ENCODE results near the gene CHCHD4.
"Not testable (repeated sequence)": the region's sequence is repeated elsewhere in the genome, so short reads cannot be mapped to it uniquely, and the experiment has no call there.

Gene CHCHD4

GRCh38 chr3:14097616-14098391 is 26.9 kb downstream of the CHCHD4 start:
- DNase-seq = no peak
- ChIA-PET CTCF (no interaction called here), POLR2A (no interaction called here)
- no peak overlapping the region for H3K27ac ChIP-seq (ENCODE audit: insufficient read depth in 1 of 2, low read depth in 1 of 2, low read length in 2 of 2, poor library complexity in 1 of 2, severe bottlenecking in 2 of 2)
- H3K27me3 ChIP-seq (replicated peaks in 2 of 5; ENCODE audit: control insufficient read depth in 4 of 5, insufficient read depth in 5 of 5, low read length in 4 of 5) = peaks cover 0 to 10% (median 0%) of the 10 kb centered on the region in 5 experiments
- H3K9me3 ChIP-seq (ENCODE audit: control extremely low read depth in 1 of 5, control insufficient read depth in 4 of 5, insufficient read depth in 2 of 5, low read depth in 1 of 5, low read length in 4 of 5) = peaks cover 0 to 6% (median 1%) of the 10 kb centered on the region in 5 experiments
- 80% methylated on average over 1 of the region's 5 CpGs for WGBS (ENCODE audit: insufficient coverage)
- no peak overlapping the region for H3K4me3 ChIP-seq (ENCODE audit: control insufficient read depth in 1 of 7, extremely low read depth in 1 of 7, insufficient read depth in 4 of 7, low read depth in 2 of 7, low read length in 6 of 7)
- no peaks in the 10 kb centered on the region for H3K4me1 ChIP-seq (ENCODE audit: control extremely low read depth in 1 of 4, control insufficient read depth in 4 of 4, insufficient read depth in 4 of 4, low read length in 3 of 4)
- H3K36me3 ChIP-seq (ENCODE audit: control insufficient read depth in 4 of 4, insufficient read depth in 4 of 4, low read length in 3 of 4) = no peaks in the 10 kb centered on the region

- H3K9me3 ChIP-seq (ENCODE audit: control extremely low read depth in 1 of 5, control insufficient read depth in 4 of 5, insufficient read depth in 2 of 5, low read depth in 1 of 5, low read length in 4 of 5) = peaks cover 0 to 6% (median 1%) of the 10 kb centered on the region in 5 experiments
- H3K36me3 ChIP-seq (ENCODE audit: control insufficient read depth in 4 of 4, insufficient read depth in 4 of 4, low read length in 3 of 4) = no peaks in the 10 kb centered on the region
- WGBS (ENCODE audit: insufficient coverage) = 100% methylated on average over 1 of the region's 3 CpGs
- H3K4me3 ChIP-seq (ENCODE audit: control insufficient read depth in 1 of 7, extremely low read depth in 1 of 7, insufficient read depth in 4 of 7, low read depth in 2 of 7, low read length in 6 of 7) = no peak overlapping the region
- no peak for DNase-seq
- peaks cover 0 to 10% (median 0%) of the 10 kb centered on the region in 5 experiments for H3K27me3 ChIP-seq (replicated peaks in 2 of 5; ENCODE audit: control insufficient read depth in 4 of 5, insufficient read depth in 5 of 5, low read length in 4 of 5)
- no peaks in the 10 kb centered on the region for H3K4me1 ChIP-seq (ENCODE audit: control extremely low read depth in 1 of 4, control insufficient read depth in 4 of 4, insufficient read depth in 4 of 4, low read length in 3 of 4)
- no peak overlapping the region for H3K27ac ChIP-seq (ENCODE audit: insufficient read depth in 1 of 2, low read depth in 1 of 2, low read length in 2 of 2, poor library complexity in 1 of 2, severe bottlenecking in 2 of 2)
- ChIA-PET CTCF (no interaction called here), POLR2A (no interaction called here)
Observed at GRCh38 chr3:14096742-14097141, 27.9 kb downstream of the CHCHD4 start.

GRCh38 chr3:14093831-14094230 is 30.8 kb downstream of the CHCHD4 start:
- POLR2A ChIA-PET = no interaction called here
- Histone ChIP-seq H3K4me1 (ENCODE audit: control extremely low read depth in 1 of 4, control insufficient read depth in 4 of 4, insufficient read depth in 4 of 4, low read length in 3 of 4) (no peaks in the 10 kb centered on the region), H3K9me3 (ENCODE audit: control extremely low read depth in 1 of 5, control insufficient read depth in 4 of 5, insufficient read depth in 2 of 5, low read depth in 1 of 5, low read length in 4 of 5) (peaks cover 0 to 11% (median 1%) of the 10 kb centered on the region in 5 experiments), H3K4me3 (ENCODE audit: control insufficient read depth in 1 of 7, extremely low read depth in 1 of 7, insufficient read depth in 4 of 7, low read depth in 2 of 7, low read length in 6 of 7) (no peak overlapping the region), H3K36me3 (ENCODE audit: control insufficient read depth in 4 of 4, insufficient read depth in 4 of 4, low read length in 3 of 4) (no peaks in the 10 kb centered on the region), H3K27ac (ENCODE audit: insufficient read depth in 1 of 2, low read depth in 1 of 2, low read length in 2 of 2, poor library complexity in 1 of 2, severe bottlenecking in 2 of 2) (no peak overlapping the region), H3K27me3 (replicated peaks in 2 of 5; ENCODE audit: control insufficient read depth in 4 of 5, insufficient read depth in 5 of 5, low read length in 4 of 5) (peaks cover 0 to 8% (median 0%) of the 10 kb centered on the region in 5 experiments)
- CTCF ChIA-PET = interaction anchor here (1.3 kb wide), 1 partner anchor 8 kb away, joined by 3 read pairs; no protein-coding TSS in a partner anchor
- no peak for DNase-seq

GRCh38 chr3:14092464-14092863 is 32.2 kb downstream of the CHCHD4 start:
- no CpG with 5 or more reads among the region's 2 CpGs for WGBS (ENCODE audit: insufficient coverage)
- Histone ChIP-seq H3K4me1 (ENCODE audit: control extremely low read depth in 1 of 4, control insufficient read depth in 4 of 4, insufficient read depth in 4 of 4, low read length in 3 of 4) (no peaks in the 10 kb centered on the region), H3K36me3 (ENCODE audit: control insufficient read depth in 4 of 4, insufficient read depth in 4 of 4, low read length in 3 of 4) (no peaks in the 10 kb centered on the region), H3K9me3 (ENCODE audit: control extremely low read depth in 1 of 5, control insufficient read depth in 4 of 5, insufficient read depth in 2 of 5, low read depth in 1 of 5, low read length in 4 of 5) (peaks cover 0 to 13% (median 5%) of the 10 kb centered on the region in 5 experiments), H3K27me3 (replicated peaks in 2 of 5; ENCODE audit: control insufficient read depth in 4 of 5, insufficient read depth in 5 of 5, low read length in 4 of 5) (peaks cover 0 to 8% (median 0%) of the 10 kb centered on the region in 5 experiments), H3K27ac (ENCODE audit: insufficient read depth in 1 of 2, low read depth in 1 of 2, low read length in 2 of 2, poor library complexity in 1 of 2, severe bottlenecking in 2 of 2) (no peak overlapping the region), H3K4me3 (ENCODE audit: control insufficient read depth in 1 of 7, extremely low read depth in 1 of 7, insufficient read depth in 4 of 7, low read depth in 2 of 7, low read length in 6 of 7) (no peak overlapping the region)
- DNase-seq = no peak
- ChIA-PET CTCF (no interaction called here), POLR2A (no interaction called here)

- H3K4me3 ChIP-seq (ENCODE audit: control insufficient read depth in 1 of 7, extremely low read depth in 1 of 7, insufficient read depth in 4 of 7, low read depth in 2 of 7, low read length in 6 of 7); H3K27me3 ChIP-seq (replicated peaks in 2 of 5; ENCODE audit: control insufficient read depth in 4 of 5, insufficient read depth in 5 of 5, low read length in 4 of 5); H3K27ac ChIP-seq (ENCODE audit: insufficient read depth in 1 of 2, low read depth in 1 of 2, low read length in 2 of 2, poor library complexity in 1 of 2, severe bottlenecking in 2 of 2); POLR2A ChIA-PET; CTCF ChIA-PET; H3K36me3 ChIP-seq (ENCODE audit: control insufficient read depth in 4 of 4, insufficient read depth in 4 of 4, low read length in 3 of 4); DNase-seq; H3K4me1 ChIP-seq (ENCODE audit: control extremely low read depth in 1 of 4, control insufficient read depth in 4 of 4, insufficient read depth in 4 of 4, low read length in 3 of 4): not testable (repeated sequence)
- peaks cover 0 to 15% (median 5%) of the 10 kb centered on the region in 5 experiments for H3K9me3 ChIP-seq (ENCODE audit: control extremely low read depth in 1 of 5, control insufficient read depth in 4 of 5, insufficient read depth in 2 of 5, low read depth in 1 of 5, low read length in 4 of 5)
- no CpG with 5 or more reads among the region's 5 CpGs for WGBS (ENCODE audit: insufficient coverage)
Observed at GRCh38 chr3:14091959-14092358, 32.7 kb downstream of the CHCHD4 start.

GRCh38 chr3:14087461-14087860 is 37.2 kb downstream of the CHCHD4 start:
- CTCF ChIA-PET = not testable (repeated sequence)
- no CpG with 5 or more reads among the region's 5 CpGs for WGBS (ENCODE audit: insufficient coverage)

GRCh38 chr3:14082108-14082657 is 42.5 kb downstream of the CHCHD4 start:
- H3K4me3 ChIP-seq (ENCODE audit: control insufficient read depth in 1 of 7, extremely low read depth in 1 of 7, insufficient read depth in 4 of 7, low read depth in 2 of 7, low read length in 6 of 7) = no peak overlapping the region
- peaks cover 0 to 12% (median 0%) of the 10 kb centered on the region in 5 experiments for H3K9me3 ChIP-seq (ENCODE audit: control extremely low read depth in 1 of 5, control insufficient read depth in 4 of 5, insufficient read depth in 2 of 5, low read depth in 1 of 5, low read length in 4 of 5)
- WGBS (ENCODE audit: insufficient coverage) = 100% methylated on average over 4 of the region's 5 CpGs
- ChIA-PET POLR2A (no interaction called here), CTCF (no interaction called here)
- H3K27me3 ChIP-seq (replicated peaks in 2 of 5; ENCODE audit: control insufficient read depth in 4 of 5, insufficient read depth in 5 of 5, low read length in 4 of 5) = no peaks in the 10 kb centered on the region
- no peaks in the 10 kb centered on the region for H3K36me3 ChIP-seq (ENCODE audit: control insufficient read depth in 4 of 4, insufficient read depth in 4 of 4, low read length in 3 of 4)
- H3K4me1 ChIP-seq (ENCODE audit: control extremely low read depth in 1 of 4, control insufficient read depth in 4 of 4, insufficient read depth in 4 of 4, low read length in 3 of 4) = no peaks in the 10 kb centered on the region
- no peak for DNase-seq
- no peak overlapping the region for H3K27ac ChIP-seq (ENCODE audit: insufficient read depth in 1 of 2, low read depth in 1 of 2, low read length in 2 of 2, poor library complexity in 1 of 2, severe bottlenecking in 2 of 2)

More at GRCh38 chr3:14087461-14087860, 37.2 kb downstream of the CHCHD4 start:
- H3K27me3 ChIP-seq (replicated peaks in 2 of 5; ENCODE audit: control insufficient read depth in 4 of 5, insufficient read depth in 5 of 5, low read length in 4 of 5); H3K36me3 ChIP-seq (ENCODE audit: control insufficient read depth in 4 of 4, insufficient read depth in 4 of 4, low read length in 3 of 4); H3K27ac ChIP-seq (ENCODE audit: insufficient read depth in 1 of 2, low read depth in 1 of 2, low read length in 2 of 2, poor library complexity in 1 of 2, severe bottlenecking in 2 of 2); DNase-seq; H3K4me1 ChIP-seq (ENCODE audit: control extremely low read depth in 1 of 4, control insufficient read depth in 4 of 4, insufficient read depth in 4 of 4, low read length in 3 of 4); H3K4me3 ChIP-seq (ENCODE audit: control insufficient read depth in 1 of 7, extremely low read depth in 1 of 7, insufficient read depth in 4 of 7, low read depth in 2 of 7, low read length in 6 of 7); POLR2A ChIA-PET: not testable (repeated sequence)
- peaks cover 0 to 15% (median 5%) of the 10 kb centered on the region in 5 experiments for H3K9me3 ChIP-seq (ENCODE audit: control extremely low read depth in 1 of 5, control insufficient read depth in 4 of 5, insufficient read depth in 2 of 5, low read depth in 1 of 5, low read length in 4 of 5)
